ENCODE results near the gene GALNTL6.
"Not testable (repeated sequence)": the region's sequence is repeated elsewhere in the genome, so short reads cannot be mapped to it uniquely, and the experiment has no call there.

Gene GALNTL6

GRCh38 chr4:172356016-172356415, 542.8 kb downstream of the GALNTL6 start:
- in situ Hi-C loops (cut with MboI; ENCODE audit: low sequenced_read_pairs): no loop called here

DNA sequence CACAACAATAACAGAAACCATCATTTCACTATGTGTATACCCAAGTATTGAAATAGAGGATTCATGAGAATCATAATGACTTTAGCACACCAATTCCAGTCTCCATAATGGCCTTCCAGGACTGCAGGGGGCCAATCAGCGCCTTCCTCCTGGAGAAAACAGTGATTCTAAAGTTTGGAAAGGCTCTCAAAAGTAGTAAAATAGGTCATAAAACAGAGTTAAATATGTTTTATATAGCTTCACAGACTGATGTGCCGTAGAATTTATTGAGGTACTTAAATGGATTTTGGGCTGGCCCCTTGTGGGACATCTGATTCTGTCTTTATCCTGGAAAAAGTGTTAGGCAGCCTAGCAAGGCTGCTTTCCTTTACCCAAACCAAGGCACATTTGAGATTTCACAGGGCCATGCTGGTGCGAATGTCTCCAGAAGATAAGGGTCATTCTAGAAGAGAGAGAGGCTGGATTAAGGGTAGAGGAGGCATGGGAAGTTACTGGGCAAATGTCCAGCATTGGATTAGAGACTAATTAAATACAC, 543.9 kb downstream of the GALNTL6 start:
- in situ Hi-C loops (cut with MboI; ENCODE audit: low sequenced_read_pairs): no loop called here

DNA sequence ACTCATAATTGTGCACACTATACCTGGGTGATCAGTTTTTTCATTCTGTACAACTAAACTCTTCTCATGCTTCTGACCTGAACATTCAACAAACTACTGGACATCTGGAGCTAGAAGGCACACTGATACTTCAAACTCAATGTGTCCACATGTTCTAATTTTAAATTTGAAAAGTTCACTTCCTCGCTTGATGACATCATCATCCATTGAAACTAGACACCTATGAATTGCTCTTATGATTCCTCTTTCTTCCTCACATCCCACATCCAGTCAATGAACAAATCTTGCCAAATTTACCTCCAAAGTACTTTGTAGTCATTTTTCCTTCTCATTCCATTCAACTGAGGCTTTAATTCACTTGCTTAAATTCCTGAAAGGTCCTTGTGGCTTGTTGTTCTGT, 549.4 kb downstream of the GALNTL6 start:
- in situ Hi-C loops (cut with MboI; ENCODE audit: low sequenced_read_pairs): no loop called here

DNA sequence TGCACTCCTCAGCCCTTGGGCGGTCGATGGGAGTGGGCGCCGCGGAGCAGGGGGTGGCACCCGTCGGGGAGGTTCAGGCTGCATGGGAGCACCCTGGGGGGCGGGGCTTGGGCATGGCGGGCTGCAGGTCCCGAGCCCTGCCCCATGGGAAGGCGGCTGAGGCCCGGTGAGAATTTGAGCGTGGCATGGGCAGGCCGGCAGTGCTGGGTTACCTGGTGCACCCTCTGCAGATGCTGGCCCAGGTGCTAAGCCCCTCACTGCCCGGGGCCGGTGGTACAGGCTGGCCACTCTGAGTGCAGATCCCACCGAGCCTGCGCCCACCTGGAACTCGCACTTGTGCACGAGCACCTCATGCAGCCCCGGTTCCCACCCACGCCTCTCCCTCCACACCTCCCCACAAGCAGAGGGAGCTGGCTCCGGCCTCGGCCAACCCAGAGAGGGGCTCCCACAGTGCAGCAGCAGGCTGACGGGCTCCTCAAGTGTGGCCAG, 556.3 kb downstream of the GALNTL6 start:
- in situ Hi-C loops (cut with MboI; ENCODE audit: low sequenced_read_pairs): no loop called here

DNA sequence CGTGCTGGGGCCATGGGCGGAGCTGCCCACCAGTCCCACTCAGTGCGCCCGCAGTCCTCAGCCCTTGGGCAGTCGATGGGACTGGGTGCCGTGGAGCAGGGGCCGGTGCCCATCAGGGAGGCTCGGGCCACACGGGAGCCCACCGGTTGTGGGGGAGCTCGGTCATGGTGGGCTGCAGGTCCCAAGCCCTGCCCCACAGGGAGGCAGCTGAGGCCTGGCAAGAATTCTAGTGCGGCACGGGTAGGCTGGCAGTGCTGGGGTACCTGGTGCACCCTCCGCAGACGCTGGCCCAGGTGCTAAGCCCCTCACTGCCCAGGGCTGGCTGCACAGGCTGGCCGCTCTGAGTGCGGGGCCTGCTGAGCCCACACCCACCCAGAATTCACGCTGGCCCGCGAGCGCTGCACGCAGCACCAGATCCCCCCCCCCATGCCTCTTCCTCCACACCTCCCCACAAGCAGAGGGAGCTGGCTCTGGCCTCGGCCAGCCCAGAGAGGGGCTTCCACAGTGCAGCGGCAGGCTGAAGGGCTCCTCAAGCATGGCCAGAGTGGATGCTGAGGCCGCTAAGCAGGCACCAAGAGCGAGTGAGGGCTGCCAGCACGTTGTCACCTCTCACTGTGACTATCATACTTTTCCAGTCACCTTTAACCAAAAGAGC, 564.4 kb downstream of the GALNTL6 start:
- in situ Hi-C loops (cut with MboI; ENCODE audit: low sequenced_read_pairs): no loop called here

DNA sequence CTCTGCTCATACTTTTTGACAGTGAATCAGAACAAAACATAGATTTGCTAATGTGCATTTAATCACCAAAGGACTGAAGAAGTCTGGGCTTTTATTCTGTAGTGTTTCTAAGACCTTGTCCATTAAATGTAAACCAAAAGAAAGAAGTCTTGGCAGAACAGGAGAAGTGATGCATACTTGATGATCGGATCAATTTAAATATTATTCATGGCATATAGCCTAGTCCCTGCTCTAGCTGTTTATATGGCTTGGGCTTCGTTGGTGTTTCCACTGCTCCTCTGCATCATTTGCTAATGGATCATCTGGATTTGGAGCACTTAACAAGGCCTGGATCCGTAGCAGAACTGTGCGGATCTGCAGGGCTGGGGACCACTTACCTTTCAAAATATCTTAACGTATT, 566.6 kb downstream of the GALNTL6 start:
- in situ Hi-C loops (cut with MboI; ENCODE audit: low sequenced_read_pairs): no loop called here

GRCh38 chr4:172390331-172390730, 577.1 kb downstream of the GALNTL6 start:
- in situ Hi-C loops (cut with MboI; ENCODE audit: low sequenced_read_pairs): no loop called here

- in situ Hi-C loops (cut with MboI; ENCODE audit: low sequenced_read_pairs): no loop called here
Measured at GRCh38 chr4:172392741-172393140, 579.5 kb downstream of the GALNTL6 start.

DNA sequence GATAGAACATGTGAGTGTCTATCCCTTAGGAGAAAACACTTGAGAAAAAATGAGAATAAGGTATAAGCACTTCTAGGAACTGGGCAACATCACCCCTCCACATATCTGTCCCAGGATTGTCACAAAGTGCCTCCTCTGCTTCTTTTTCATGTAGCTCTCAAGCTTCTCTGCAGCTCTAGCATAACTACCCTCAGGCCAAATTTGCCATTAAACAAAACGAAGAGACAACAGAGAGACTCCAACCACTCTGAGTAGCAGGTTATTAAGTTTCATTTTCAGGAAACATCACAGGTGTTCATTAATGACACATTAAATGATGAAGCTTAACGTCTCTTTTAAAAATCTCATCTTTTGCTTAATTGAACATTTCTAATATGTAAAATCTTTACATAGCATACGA, 580.0 kb downstream of the GALNTL6 start:
- in situ Hi-C loops (cut with MboI; ENCODE audit: low sequenced_read_pairs): no loop called here

DNA sequence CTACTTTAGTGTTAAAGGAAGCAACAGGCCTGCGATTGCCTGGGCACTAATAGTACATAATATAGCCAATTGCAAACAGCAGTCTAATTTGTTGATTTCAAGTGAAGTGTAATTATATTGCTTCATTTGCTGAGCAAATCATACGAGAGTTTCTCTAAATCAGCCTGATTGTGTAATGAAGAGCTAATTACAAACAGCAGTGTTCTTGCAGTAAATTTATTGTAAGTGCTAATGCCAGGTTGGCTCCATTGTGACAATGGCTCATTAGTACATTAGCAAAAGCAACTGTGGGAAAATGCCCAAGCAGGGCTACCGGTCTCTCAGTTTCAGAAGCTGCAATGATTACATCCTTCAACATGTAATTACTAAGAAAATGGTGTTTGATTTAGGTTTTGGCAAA, 591.5 kb downstream of the GALNTL6 start:
- in situ Hi-C loops (cut with MboI; ENCODE audit: low sequenced_read_pairs): no loop called here

- in situ Hi-C loops (cut with MboI; ENCODE audit: low sequenced_read_pairs): no loop called here
Measured at GRCh38 chr4:172410363-172410762, 597.2 kb downstream of the GALNTL6 start.

DNA sequence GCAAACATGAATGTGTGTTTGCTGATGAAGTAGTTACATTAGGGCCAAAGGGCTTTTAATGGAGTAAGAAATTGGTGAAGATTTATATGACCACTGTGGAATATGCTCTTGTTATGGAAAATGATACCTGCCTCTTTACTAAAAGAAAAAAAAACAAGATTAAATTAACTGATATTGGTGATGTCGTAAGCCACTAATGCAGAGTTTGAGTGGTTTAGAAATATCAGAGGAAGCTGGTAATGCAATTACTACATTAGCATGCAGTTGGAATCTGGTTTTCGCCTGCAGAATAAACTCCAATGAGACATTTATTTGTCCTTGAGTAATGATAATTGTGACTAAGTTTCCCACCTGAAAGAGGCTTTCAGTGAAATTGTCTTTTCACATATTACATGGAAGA, 597.9 kb downstream of the GALNTL6 start:
- in situ Hi-C loops (cut with MboI; ENCODE audit: low sequenced_read_pairs): no loop called here

GRCh38 chr4:172412851-172413580, 599.8 kb downstream of the GALNTL6 start:
- in situ Hi-C loops (cut with MboI; ENCODE audit: low sequenced_read_pairs): no loop called here

DNA sequence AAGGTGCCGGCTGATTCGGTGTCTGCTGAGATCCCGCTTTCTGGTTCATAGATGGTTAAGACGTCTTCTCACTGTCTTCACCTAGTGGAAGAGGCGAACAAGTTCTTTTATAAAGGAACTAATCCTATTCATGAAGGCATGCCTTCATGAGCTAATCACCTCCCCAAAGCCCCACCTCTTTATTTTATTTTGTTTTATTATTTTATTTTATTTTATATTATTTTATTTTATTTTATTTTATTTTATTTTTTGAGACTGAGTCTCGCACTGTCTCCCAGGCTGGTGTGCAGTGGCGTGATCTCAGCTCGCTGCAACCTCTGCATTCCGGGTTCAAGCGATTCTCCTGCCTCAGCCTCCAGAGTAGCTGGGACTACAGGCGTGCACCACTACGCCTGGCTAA, 615.8 kb downstream of the GALNTL6 start:
- in situ Hi-C loops (cut with MboI; ENCODE audit: low sequenced_read_pairs): not testable (repeated sequence)

DNA sequence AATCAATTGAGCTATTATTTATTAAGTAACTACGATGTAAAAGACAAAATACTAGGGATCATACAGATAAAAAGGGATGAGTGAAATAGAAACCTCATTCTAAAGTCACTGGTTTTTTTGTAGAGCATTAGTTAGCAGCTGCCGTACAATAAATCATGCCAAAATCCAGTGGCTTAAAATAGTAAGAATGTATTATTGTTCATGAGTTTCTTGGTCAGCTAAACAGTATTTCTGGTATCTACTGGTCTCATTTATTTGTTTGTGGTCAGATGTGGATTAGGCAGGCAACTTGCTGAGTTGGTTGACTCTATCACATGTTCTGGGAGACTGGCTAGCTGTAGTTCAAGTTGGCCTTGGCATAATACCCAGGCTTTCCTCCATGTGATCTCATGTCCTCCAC, 667.3 kb downstream of the GALNTL6 start:
- in situ Hi-C loops (cut with MboI; ENCODE audit: low sequenced_read_pairs): no loop called here

- in situ Hi-C loops (cut with MboI; ENCODE audit: low sequenced_read_pairs): no loop called here
Measured at GRCh38 chr4:172481802-172482508, 668.8 kb downstream of the GALNTL6 start.

DNA sequence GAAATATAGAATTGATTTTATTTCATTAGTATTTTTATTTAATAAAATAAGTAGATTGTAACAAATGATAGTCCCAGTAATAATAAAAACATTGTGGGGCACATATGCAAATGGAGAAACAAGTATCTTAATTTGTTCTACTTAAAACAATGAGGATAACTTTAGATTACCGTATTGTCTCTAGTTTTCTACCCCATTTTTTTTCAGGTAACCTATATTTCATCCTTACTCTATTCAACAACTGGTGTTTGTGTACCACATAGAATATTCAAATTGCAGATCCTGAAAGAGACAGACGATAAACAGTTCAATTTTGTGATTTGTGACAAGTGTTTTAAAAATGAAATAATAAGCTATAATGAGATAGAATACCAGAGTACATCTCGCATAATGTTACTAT, 671.8 kb downstream of the GALNTL6 start:
- in situ Hi-C loops (cut with MboI; ENCODE audit: low sequenced_read_pairs): no loop called here

DNA sequence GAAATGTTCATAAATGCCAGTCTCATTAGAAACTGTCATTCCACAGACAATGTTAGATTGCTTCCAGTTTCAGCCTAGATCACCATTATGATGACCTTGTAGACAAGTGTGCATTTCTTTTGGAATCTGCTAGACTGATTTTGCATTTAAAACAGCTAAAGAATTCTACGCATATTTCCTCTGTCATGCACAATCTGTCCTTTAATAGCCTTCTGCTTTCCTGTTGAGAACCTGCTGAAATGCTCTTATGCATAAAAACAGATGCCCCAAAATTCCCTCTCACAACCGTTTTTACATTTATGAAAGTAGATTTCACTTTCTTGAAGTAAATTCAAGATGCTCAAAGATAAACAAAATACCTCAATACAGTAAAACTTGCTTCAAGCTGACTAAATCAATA, 673.3 kb downstream of the GALNTL6 start:
- in situ Hi-C loops (cut with MboI; ENCODE audit: low sequenced_read_pairs): no loop called here

GRCh38 chr4:172489861-172490260, 676.7 kb downstream of the GALNTL6 start:
- in situ Hi-C loops (cut with MboI; ENCODE audit: low sequenced_read_pairs): no loop called here

- in situ Hi-C loops (cut with MboI; ENCODE audit: low sequenced_read_pairs): no loop called here
Measured at GRCh38 chr4:172495769-172496168, 682.6 kb downstream of the GALNTL6 start.

DNA sequence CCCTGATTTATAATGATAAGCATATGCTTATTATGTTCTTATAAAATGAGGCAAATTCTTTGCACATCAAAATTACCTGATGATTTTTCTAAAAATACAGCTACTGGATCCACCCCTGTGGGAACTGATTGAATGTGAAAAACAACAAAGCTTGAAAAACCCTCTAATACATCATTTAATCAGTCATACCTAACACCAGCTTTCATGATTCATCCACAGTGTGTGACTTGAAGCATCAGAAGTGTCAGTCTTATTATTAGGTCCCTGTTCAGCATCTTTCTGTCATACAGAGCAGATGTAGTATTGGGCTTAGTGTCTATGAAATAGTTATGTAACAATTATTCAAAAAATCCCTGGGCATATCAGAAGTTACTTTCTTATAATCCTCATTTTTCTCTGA, 684.1 kb downstream of the GALNTL6 start:
- in situ Hi-C loops (cut with MboI; ENCODE audit: low sequenced_read_pairs): no loop called here

DNA sequence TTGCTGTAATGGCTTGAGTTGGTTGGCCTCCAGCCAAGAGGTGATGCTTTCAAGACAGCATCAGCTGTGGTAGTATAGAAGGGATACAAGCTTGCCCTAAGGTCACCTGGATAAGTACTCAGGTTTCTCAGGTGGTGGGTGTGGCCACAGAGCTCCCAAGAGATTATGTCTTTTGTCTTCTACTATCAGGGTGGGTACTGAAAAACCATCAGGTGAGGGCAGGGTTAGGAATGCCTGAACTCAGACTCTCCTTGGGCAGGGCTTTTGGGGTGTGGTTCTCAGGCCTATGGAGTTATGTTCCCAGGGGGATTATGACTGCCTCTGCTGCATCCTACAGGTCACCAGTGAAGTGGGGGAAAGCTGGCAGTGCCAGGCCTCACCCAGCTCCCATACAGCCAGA, 700.8 kb downstream of the GALNTL6 start:
- in situ Hi-C loops (cut with MboI; ENCODE audit: low sequenced_read_pairs): no loop called here
